Activated naive CD8-positive, alpha-beta T cell treated with anti-CD3 and anti-CD28 coated beads, Interleukin-2, amount 10 ng/mL, durations not matched to agents 7 days and 5 days (primary cell): ENCODE measurements around the gene NUP85. TPM values are rescaled to one million over a fixed set of nuclear protein-coding genes. Genes with fewer than 3 reads are reported as not detected.
A peak's percentile ranks its signal among the peaks of the same experiment; 100 is the strongest.
"Not testable (repeated sequence)": the region's sequence is repeated elsewhere in the genome, so short reads cannot be mapped to it uniquely, and the experiment has no call there.

ENCODE experiments used
- ATAC-seq: fragments of 150-1000 bp; cut with Tn5 transposase; one replicate; pipeline ENCODE4 v1.10.0; 2021; ENCODE audit warnings: low read depth, moderate library complexity
- POLR2A ChIA-PET: fragments of 350-600 bp; sonication (Branson Sonifier 250); formaldehyde crosslinking; loops from one replicate; lab custom pipeline; 2021; ENCODE audit warnings: antibody characterized with exemption; lab: Charles Lee
- DNase-seq: peaks from one replicate; pipeline ENCODE4 v3.0.0; 2021
- H3K27ac Mint-ChIP-seq: one replicate; pipeline ENCODE4 v1.8.0; 2022; ENCODE audit warnings: mild to moderate bottlenecking, mixed read lengths
- H3K27me3 Mint-ChIP-seq: one replicate; pipeline ENCODE4 v1.8.0; 2022; ENCODE audit warnings: mild to moderate bottlenecking, moderate library complexity, mixed read lengths
- H3K36me3 Mint-ChIP-seq: one replicate; pipeline ENCODE4 v1.8.0; 2021; ENCODE audit warnings: mild to moderate bottlenecking, mixed read lengths
- H3K4me1 Mint-ChIP-seq: one replicate; pipeline ENCODE4 v1.8.0; 2021; ENCODE audit warnings: mixed read lengths
- H3K4me3 Mint-ChIP-seq: one replicate; pipeline ENCODE4 v1.8.0; 2022; ENCODE audit warnings: mild to moderate bottlenecking, moderate library complexity, mixed read lengths
- H3K9me3 Mint-ChIP-seq: one replicate; pipeline ENCODE4 v1.8.0; 2021; ENCODE audit warnings: mixed read lengths
- total RNA-seq, 2 experiments: library from RNA; stranded (reverse); gene quantifications; one replicate each; pipeline ENCODE4 v1.2.3, GENCODE V29; 2021

Gene NUP85
- total RNA-seq, 2 experiments from 2014 or later = 154 to 167 TPM

DNA sequence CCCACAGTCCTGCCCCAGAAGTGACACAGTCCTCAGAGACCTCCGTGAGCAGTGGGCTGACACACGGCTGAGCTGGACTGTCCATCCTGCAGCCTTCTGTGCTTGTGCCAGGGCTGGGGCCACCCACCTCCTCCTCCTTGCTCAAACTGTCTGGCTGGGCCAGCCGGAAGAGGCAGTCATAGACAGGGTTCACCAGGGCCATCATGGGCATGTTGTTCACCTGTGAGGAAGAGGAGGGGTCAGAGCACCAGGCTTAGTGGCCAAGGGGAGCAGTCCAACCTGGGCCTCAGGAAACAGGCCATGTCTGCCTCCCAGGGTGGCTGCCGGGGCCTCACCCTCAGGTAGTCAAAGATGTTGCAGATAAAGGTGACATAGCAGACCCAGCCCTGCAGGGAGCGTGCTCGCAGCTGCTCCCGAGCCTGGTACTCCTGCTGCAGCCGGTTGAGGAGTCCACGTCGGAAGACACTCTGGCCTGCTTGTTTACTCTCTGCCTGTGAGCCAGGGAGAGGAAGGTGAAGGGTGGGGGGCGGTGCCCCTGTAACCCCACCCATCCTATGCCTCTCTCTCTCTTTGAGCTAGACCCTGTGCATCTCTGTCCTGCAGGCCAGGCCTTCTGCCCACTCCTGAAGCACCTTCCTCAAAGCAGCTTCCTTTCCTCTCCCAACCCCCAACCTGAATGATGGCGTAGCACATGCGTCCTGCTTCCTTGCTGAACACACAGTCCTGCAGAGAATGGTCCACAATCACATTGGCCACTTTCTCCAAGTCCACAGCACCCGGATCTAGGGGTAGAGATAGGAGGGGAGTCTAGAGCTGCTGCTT, 62.1 kb downstream of the NUP85 start:
- Mint-ChIP-seq H3K4me3 (no peak overlapping the region), H3K4me1 (peaks cover 21% of the 10 kb centered on the region), H3K9me3 (no peaks in the 10 kb centered on the region), H3K27ac (no peak overlapping the region), H3K27me3 (no peaks in the 10 kb centered on the region), H3K36me3 (peaks cover 6% of the 10 kb centered on the region)
- no peak for ATAC-seq
- DNase-seq = no peak
- POLR2A ChIA-PET = no interaction called here

DNA sequence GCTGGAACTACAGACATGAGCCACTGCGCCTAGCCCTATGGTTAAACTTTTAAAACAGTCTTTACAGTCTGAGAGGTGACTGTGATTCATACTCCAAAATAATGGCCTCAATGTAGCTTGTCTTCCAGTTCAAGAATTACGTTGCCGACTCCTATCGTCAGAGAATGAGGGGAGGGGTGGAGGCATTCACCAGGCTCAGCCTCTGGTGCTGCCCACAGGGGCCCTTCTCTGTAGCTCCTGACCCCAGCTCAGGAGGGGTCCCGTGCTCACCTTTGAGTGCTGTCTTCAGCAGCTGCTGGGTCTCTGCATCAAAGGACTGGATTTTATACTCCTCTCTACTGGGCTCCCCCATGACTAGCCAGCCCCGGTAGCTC, 64.4 kb downstream of the NUP85 start:
- Mint-ChIP-seq H3K27ac (peak overlapping the region; percentile 88), H3K4me1 (peaks cover 28% of the 10 kb centered on the region), H3K27me3 (no peaks in the 10 kb centered on the region), H3K36me3 (peaks cover 9% of the 10 kb centered on the region), H3K9me3 (no peaks in the 10 kb centered on the region), H3K4me3 (peak overlapping the region; percentile 88)
- DNase-seq (no peak), ATAC-seq (no peak)
- POLR2A ChIA-PET = interaction anchor here (0.6 to 6.7 kb wide), 17 partner anchors 9 to 308 kb away, joined by 3 to 138 read pairs (median 4); partner anchors contain the start of genes GGA3, MRPS7, SLC25A19 and TSEN54

DNA sequence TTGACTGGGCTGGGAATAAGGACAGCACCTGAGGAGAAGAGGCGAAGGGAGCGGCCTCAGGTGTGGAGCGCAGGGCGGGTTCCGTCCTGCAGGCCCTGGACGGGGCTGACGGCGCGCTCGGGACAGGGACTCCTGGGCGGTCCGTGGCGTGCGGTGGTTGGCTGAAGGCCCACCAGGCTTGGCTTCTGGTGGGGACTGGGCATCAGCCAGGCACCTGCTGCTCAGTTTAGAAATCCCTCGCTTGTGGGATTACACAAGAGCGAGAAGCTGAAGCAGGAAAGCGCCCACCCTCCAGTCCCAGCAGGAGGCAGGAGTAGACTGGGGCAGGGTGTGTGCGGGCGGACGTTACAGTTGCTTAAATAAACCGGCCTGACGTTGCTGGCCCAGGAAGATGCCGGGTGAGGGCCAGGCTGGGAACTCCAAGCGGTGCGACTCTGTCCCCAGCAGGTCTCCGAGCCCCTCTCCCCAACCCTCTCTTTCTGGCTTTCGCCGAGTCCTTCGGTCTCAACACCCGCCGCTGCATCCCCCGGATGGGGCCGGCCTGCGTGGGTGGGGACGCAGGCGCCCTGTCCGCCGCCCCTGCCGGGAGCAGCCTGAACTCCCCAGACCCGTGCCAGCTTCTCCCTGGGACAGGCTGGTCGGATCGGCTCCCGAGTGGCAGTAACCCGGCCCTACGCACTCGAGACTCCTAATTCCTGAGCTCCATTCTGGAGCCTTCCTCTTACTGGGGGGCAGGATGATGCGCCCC, 64.9 kb downstream of the NUP85 start:
- Mint-ChIP-seq H3K4me3 (peak overlapping the region; percentile 88), H3K9me3 (no peaks in the 10 kb centered on the region), H3K27ac (peak overlapping the region; percentile 88), H3K36me3 (peaks cover 12% of the 10 kb centered on the region), H3K27me3 (no peaks in the 10 kb centered on the region), H3K4me1 (peaks cover 28% of the 10 kb centered on the region)
- DNase-seq = peak; percentile 80
- POLR2A ChIA-PET = interaction anchor here (0.6 to 6.7 kb wide), 42 partner anchors 9 to 397 kb away, joined by 3 to 138 read pairs (median 4); partner anchors contain the start of genes ARMC7, FDXR, GGA3 and GRB2
- ATAC-seq = peak; percentile 41

DNA sequence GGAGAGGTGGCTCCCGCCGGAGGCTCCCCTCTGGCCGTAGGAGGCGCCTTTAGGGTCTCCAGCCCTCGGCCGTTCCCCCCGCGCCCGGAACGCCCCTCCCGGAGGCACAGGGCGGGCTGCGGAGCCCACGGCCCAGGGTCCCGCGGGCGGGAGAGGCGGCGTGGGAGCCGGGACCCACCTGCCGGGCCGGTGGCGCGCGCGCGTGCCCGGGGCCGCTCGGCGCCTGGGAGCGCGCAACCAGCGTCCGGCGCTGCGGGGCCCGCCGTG, 65.4 kb downstream of the NUP85 start, which contains the start of gene MIF4GD:
Gene MIF4GD (minus strand): TSS at position 266 of the 267 bp plus-strand sequence. CDS start 1,036 bp downstream, outside the sequence.
- H3K27ac Mint-ChIP-seq = peak within 1 kb of the TSS; percentile 89
- no peaks in the 10 kb centered on the region for H3K9me3 Mint-ChIP-seq
- DNase-seq (no peak), ATAC-seq (peak; percentile 29)
- peaks cover 13% of the 10 kb centered on the region for H3K36me3 Mint-ChIP-seq
- POLR2A ChIA-PET = interaction anchor here (0.6 to 6.7 kb wide), 39 partner anchors 9 to 398 kb away, joined by 3 to 138 read pairs (median 4); partner anchors contain the start of genes ARMC7, FDXR, GGA3 and GRB2
- H3K27me3 Mint-ChIP-seq = no peaks in the 10 kb centered on the region
- peak within 1 kb of the TSS; percentile 89 for H3K4me3 Mint-ChIP-seq
- peaks cover 28% of the 10 kb centered on the region for H3K4me1 Mint-ChIP-seq

DNA sequence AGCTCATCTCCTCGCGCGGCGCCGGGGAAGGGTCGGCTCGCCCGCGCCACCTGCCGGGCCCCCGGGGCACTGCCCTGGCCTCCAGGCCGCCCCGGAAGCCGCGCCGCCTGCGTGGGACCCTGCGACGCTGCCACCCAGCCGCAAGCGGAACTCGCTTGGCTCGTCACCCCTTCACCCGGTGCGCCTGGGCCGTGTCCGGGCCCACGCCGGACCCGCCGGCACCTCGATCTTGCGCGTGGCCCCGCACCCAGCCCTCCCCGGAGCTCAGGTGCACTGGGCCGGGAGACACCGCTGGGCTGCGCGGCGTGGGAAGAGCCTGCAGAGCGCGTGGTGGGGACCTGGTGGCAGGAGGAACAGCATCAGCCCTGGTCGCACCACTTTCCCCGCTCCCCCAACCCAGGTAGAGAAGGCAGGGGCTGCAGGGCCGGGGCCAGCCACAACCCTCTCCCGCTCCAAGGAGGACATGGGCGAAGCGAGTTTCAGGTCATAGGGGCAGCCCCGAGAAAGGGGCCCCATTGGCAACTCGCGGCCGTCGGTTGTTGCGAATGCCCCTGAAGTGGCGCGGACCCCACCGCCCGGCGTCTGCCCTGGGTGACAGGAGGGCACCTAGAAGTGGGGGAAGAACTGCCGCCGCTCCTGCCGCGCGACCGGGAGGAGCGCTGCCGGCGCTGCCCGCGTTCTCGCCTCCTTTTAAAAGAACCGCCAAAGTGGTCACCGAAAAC, 65.9 kb downstream of the NUP85 start:
- POLR2A ChIA-PET = interaction anchor here (0.6 to 6.7 kb wide), 39 partner anchors 8 to 398 kb away, joined by 3 to 138 read pairs (median 4); partner anchors contain the start of genes ARMC7, FDXR, GGA3 and GRB2
- Mint-ChIP-seq H3K9me3 (no peaks in the 10 kb centered on the region), H3K4me3 (peak overlapping the region; percentile 89), H3K27me3 (no peaks in the 10 kb centered on the region), H3K4me1 (peaks cover 28% of the 10 kb centered on the region), H3K36me3 (peaks cover 13% of the 10 kb centered on the region), H3K27ac (peak overlapping the region; percentile 89)
- peak; percentile 79 for ATAC-seq
- peak; percentile 98 for DNase-seq

DNA sequence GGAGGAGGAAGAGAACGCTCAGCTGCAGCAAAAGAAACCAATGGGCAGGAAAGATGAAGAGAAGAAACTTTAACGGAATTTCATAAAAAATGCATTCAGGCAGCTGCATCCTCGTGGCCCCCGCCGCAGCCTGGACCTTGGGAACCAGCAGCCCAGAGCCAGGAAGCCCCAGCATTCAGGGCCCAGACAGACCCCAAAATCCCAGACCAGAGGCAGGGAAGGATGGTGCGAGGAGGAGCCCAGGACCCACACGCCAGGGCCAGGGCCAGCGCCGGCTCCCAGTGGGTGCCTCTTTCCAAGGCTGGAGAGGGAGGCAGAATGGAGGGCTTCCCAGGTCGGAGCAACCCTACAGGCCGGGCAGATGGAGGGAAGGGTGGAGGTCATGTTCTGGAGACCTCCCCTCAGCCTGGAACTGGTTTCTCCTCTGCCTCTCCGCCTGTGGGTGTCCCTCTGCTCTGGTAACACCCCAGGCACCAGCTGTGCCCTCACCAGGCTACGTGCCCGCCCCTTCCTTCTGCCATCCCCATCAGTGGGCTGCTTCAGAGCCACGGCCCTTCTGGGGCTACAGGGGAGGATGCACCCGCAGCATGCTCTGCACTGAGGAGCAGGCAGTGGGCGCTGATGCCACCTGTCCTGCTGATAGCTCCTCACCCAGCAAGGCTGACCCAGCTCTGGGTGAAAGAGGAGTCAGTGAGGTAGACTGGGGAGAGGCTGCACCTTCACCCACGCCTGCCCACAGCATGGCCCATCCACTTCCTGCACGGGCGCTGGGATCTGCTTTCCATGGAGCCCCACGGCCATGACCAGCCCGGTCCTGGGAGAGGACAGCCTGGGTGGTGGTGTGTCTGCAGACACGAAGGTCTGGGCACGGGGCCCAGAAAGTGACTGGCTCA, 66.7 kb downstream of the NUP85 start:
- Mint-ChIP-seq H3K9me3 (no peaks in the 10 kb centered on the region), H3K27ac (peak overlapping the region; percentile 89), H3K4me3 (peak overlapping the region; percentile 89), H3K27me3 (no peaks in the 10 kb centered on the region), H3K4me1 (peaks cover 28% of the 10 kb centered on the region), H3K36me3 (peaks cover 10% of the 10 kb centered on the region)
- DNase-seq = no peak
- no peak for ATAC-seq
- POLR2A ChIA-PET = interaction anchor here (1.3 to 6.7 kb wide), 9 partner anchors 12 to 216 kb away, joined by 3 to 138 read pairs (median 11); partner anchors contain the start of genes GGA3, GRB2, MRPS7 and SLC25A19

DNA sequence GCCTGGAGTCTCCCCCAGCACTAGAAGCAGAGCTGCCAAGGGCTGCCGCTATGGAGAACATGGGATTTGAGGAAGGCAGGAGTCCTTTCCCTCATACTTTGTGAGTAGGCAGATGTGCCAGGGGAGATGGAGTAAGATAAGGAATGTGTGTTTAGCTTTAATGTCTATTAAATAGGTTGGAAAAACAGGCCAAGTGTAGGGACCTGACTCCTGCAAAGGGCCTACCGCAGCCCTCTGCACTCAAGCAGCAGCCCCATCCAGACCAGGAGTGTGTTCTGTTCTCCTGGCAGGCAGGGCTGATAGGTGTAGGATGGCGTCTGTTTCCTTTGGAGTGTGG, 67.3 kb downstream of the NUP85 start:
- Mint-ChIP-seq H3K9me3 (no peaks in the 10 kb centered on the region), H3K36me3 (peaks cover 10% of the 10 kb centered on the region), H3K4me3 (peak overlapping the region; percentile 89), H3K27ac (peak overlapping the region; percentile 89), H3K27me3 (no peaks in the 10 kb centered on the region), H3K4me1 (peaks cover 27% of the 10 kb centered on the region)
- POLR2A ChIA-PET = interaction anchor here (1.5 to 6.7 kb wide), 3 partner anchors 12 to 65 kb away, joined by 3 to 138 read pairs (median 86); partner anchors contain the start of genes GGA3, MRPS7 and SLC25A19
- ATAC-seq (no peak), DNase-seq (no peak)

DNA sequence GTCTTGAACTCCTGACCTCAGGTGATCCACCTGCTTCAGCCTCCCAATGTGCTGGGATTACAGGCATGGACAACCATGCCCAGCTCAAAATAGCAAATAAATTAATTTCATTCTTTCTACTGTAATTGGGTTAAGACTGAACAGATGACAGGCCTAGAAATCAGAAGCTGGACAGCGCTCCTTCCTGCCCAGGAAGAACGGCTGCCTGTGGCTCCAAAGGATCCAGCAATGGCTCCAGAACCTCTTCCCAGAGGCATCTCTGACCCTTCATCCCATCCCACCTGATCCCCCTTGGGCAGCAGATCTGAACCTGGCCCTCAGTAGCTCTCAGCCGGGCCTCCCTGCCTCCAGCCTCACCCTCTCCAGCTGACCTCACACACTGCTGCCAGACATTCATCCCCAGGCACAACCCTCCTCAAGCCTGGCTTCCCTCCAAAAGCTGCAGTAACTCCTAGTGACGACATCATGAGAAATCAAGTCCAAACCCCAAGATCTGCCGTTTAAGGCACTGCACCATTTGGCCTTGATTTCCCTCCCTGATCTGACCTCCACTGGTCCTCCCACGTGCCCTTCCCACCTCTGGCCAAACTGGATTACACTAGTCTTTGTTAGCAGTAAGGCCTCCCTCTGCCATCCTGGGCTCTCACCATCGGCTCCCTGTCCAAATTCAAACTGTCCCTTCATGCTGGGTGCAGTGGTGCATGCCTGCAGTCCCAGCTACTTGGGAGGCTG, 68.7 kb downstream of the NUP85 start:
- Mint-ChIP-seq H3K27me3 (no peaks in the 10 kb centered on the region), H3K9me3 (no peaks in the 10 kb centered on the region), H3K4me3 (no peak overlapping the region), H3K4me1 (peaks cover 21% of the 10 kb centered on the region), H3K27ac (no peak overlapping the region), H3K36me3 (peaks cover 8% of the 10 kb centered on the region)
- no peak for DNase-seq
- ATAC-seq = no peak
- POLR2A ChIA-PET = interaction anchor here (0.7 to 6.7 kb wide), 3 partner anchors 14 to 52 kb away, joined by 3 to 138 read pairs (median 86); partner anchors contain the start of genes GGA3, MRPS7 and SLC25A19

DNA sequence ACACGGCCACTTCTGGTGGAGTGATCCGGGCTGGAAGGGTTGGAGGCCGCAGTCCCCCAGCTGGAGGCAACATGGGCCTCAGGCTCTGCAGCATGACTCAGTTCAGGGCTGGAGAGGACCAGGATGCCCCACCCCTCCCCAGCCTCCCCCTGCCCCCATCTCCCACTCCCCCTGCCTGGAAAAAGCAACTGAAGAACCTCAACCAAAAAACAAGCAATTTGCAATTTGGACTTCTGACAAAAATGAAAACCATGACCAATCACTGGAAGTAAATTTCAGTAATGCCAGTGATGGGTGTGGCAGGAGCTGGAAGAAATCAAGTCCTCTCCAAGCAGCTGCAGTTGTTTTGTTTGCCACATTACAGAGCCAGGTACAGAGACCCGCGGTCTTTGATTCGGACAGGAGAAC, 72.2 kb downstream of the NUP85 start:
- peaks cover 12% of the 10 kb centered on the region for H3K36me3 Mint-ChIP-seq
- H3K9me3 Mint-ChIP-seq = no peaks in the 10 kb centered on the region
- no peaks in the 10 kb centered on the region for H3K27me3 Mint-ChIP-seq
- H3K4me3 Mint-ChIP-seq = no peak overlapping the region
- H3K4me1 Mint-ChIP-seq = peaks cover 9% of the 10 kb centered on the region
- DNase-seq (no peak), ATAC-seq (no peak)
- no peak overlapping the region for H3K27ac Mint-ChIP-seq
- POLR2A ChIA-PET = interaction anchor here (0.8 kb wide), 1 partner anchor 12 kb away, joined by 3 read pairs; the partner anchor contains the start of gene SLC25A19

DNA sequence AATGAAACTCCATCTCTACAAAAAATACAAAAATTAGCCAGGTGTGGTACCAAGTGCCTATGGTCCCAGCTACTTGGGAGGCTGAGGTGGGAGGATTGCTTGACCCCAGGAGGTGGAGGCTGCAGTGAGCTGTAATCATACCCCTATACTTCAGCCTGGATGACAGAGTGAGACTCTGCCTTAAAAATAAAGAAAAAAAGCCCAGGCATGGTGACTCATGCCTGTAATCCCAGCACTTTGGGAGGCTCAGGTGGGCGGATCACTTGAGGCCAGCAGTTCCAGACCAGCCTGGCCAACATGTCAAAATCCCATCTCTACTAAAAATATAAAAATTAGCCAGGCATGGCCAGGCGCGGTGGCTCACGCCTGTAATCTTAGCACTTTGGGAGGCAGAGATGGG, 74.7 kb downstream of the NUP85 start:
- not testable (repeated sequence) for H3K9me3 Mint-ChIP-seq, DNase-seq, H3K4me1 Mint-ChIP-seq, H3K27me3 Mint-ChIP-seq, H3K27ac Mint-ChIP-seq, H3K4me3 Mint-ChIP-seq, ATAC-seq
- H3K36me3 Mint-ChIP-seq = peaks cover 14% of the 10 kb centered on the region
- POLR2A ChIA-PET = interaction anchor here (1.0 to 2.8 kb wide), 2 partner anchors 9 kb away, joined by 4 to 9 read pairs; partner anchors contain the start of genes MIF4GD and SLC25A19

DNA sequence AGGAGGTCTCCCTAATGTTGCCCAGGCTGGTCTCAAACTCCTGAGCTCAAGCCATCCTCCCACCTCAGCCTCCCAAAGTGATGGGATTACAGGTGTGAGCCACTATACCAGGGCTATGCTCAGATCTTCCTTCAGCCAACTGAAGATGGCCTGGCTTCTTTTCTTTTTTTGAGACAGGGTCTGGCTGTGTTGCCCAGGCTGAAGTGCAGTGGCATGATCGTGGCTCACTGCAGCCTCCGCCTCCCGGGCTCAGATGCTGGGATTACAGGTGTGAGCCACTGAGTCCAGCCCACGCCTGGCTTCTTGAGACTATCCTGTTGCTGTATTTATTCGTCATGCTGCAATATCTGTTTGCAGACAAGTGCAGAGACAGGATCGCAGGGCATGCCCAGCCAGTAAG, 79.6 kb downstream of the NUP85 start:
- Mint-ChIP-seq H3K27me3 (no peaks in the 10 kb centered on the region), H3K4me3 (no peak overlapping the region), H3K9me3 (no peaks in the 10 kb centered on the region), H3K4me1 (peaks cover 12% of the 10 kb centered on the region), H3K27ac (no peak overlapping the region), H3K36me3 (peaks cover 11% of the 10 kb centered on the region)
- ATAC-seq = no peak
- POLR2A ChIA-PET = interaction anchor here (0.7 kb wide), 1 partner anchor 15 kb away, joined by 5 read pairs; no protein-coding TSS in a partner anchor
- no peak for DNase-seq
